ENCODE data around the gene DNMT1.

Gene DNMT1

GRCh38 chr19:10095948-10096614, 98.7 kb downstream of the DNMT1 start:
- peak overlapping the region; percentile 89 for H3K9ac ChIP-seq (ENCODE audit: low read depth, low read length, poor library complexity)
- H4K91ac ChIP-seq (ENCODE audit: low read depth, low read length, poor library complexity), result peak overlapping the region; percentile 89
- H3K4ac ChIP-seq (ENCODE audit: low read length), result no peak overlapping the region
- no peak overlapping the region for H3K27ac ChIP-seq (replicated peaks; ENCODE audit: low read length)
- peak overlapping the region; percentile 98 for H3K14ac ChIP-seq (ENCODE audit: low read length)
- peak; percentile 83 for DNase-seq (ENCODE audit: low spot score)
- H4K8ac ChIP-seq (ENCODE audit: low read depth, low read length), result peak overlapping the region; percentile 100
- peaks cover 0 to 3% of the 10 kb centered on the region in 2 donors for H3K4me1 ChIP-seq (ENCODE audit: control insufficient read depth in 2 of 2, insufficient read depth in 1 of 2, low read depth in 1 of 2, low read length in 2 of 2)
- H2BK5ac ChIP-seq (ENCODE audit: low read length), result no peak overlapping the region
- H2AFZ ChIP-seq (ENCODE audit: low read length), result peak overlapping the region; percentile 94
- H2BK12ac ChIP-seq (ENCODE audit: low read length), result peak overlapping the region; percentile 78
- H2AK5ac ChIP-seq (ENCODE audit: low read depth, low read length), result no peak overlapping the region
- H2BK120ac ChIP-seq (ENCODE audit: low read depth, low read length), result no peak overlapping the region
- peak overlapping the region; percentile 39 to 76 for H3K4me3 ChIP-seq (ENCODE audit: low read length in 2 of 2)
- no peaks in the 10 kb centered on the region for H3K36me3 ChIP-seq (replicated peaks in 1 of 2; ENCODE audit: control insufficient read depth in 2 of 2, insufficient read depth in 2 of 2, low read length in 2 of 2)
- H3K9me3 ChIP-seq (replicated peaks in 1 of 2; ENCODE audit: control insufficient read depth in 2 of 2, insufficient read depth in 1 of 2, low read depth in 1 of 2, low read length in 2 of 2), result peaks cover 5 to 7% of the 10 kb centered on the region in 2 donors
- peak overlapping the region; percentile 97 for H2BK15ac ChIP-seq (ENCODE audit: low read length)
- H3K23ac ChIP-seq (ENCODE audit: low read depth, low read length, poor library complexity), result peak overlapping the region; percentile 97
- H3K79me1 ChIP-seq (ENCODE audit: low read depth, low read length), result no peaks in the 10 kb centered on the region
- peak overlapping the region; percentile 99 for H3K18ac ChIP-seq (ENCODE audit: low read length)
- peak overlapping the region; percentile 68 for H3K4me2 ChIP-seq (ENCODE audit: insufficient read depth, low read length, poor library complexity, severe bottlenecking)
- peaks cover 0 to 25% (median 0%) of the 10 kb centered on the region in 3 experiments for H3K27me3 ChIP-seq (ENCODE audit: control insufficient read depth in 3 of 3, insufficient read depth in 3 of 3, low read depth in 1 of 3, low read length in 3 of 3)
- WGBS, 2 donors (ENCODE audit: extremely low coverage in 2 of 2, insufficient read length in 2 of 2, insufficient replicate concordance in 1 of 2), result no CpG with 5 or more reads among the region's 97 CpGs

- WGBS, 2 donors (ENCODE audit: extremely low coverage in 2 of 2, insufficient read length in 2 of 2, insufficient replicate concordance in 1 of 2), result no CpG with 5 or more reads among the region's 7 CpGs
- Histone ChIP-seq H3K4me3 (ENCODE audit: low read length in 2 of 2) (no peak overlapping the region), H3K27me3 (ENCODE audit: control insufficient read depth in 3 of 3, insufficient read depth in 3 of 3, low read depth in 1 of 3, low read length in 3 of 3) (peaks cover 0 to 25% (median 0%) of the 10 kb centered on the region in 3 experiments)
Measured at GRCh38 chr19:10095622-10095947, 99.2 kb downstream of the DNMT1 start.

GRCh38 chr19:10093295-10094186, 101.2 kb downstream of the DNMT1 start:
- H3K79me1 ChIP-seq (ENCODE audit: low read depth, low read length), result no peaks in the 10 kb centered on the region
- H3K36me3 ChIP-seq (replicated peaks in 1 of 2; ENCODE audit: control insufficient read depth in 2 of 2, insufficient read depth in 2 of 2, low read length in 2 of 2), result no peaks in the 10 kb centered on the region
- H2BK12ac ChIP-seq (ENCODE audit: low read length), result no peak overlapping the region
- DNase-seq (ENCODE audit: low spot score), result no peak
- H3K9ac ChIP-seq (ENCODE audit: low read depth, low read length, poor library complexity), result no peak overlapping the region
- no peak overlapping the region for H2BK15ac ChIP-seq (ENCODE audit: low read length)
- H3K9me3 ChIP-seq (replicated peaks in 1 of 2; ENCODE audit: control insufficient read depth in 2 of 2, insufficient read depth in 1 of 2, low read depth in 1 of 2, low read length in 2 of 2), result peaks cover 5 to 7% of the 10 kb centered on the region in 2 donors
- no peak overlapping the region for H3K4me2 ChIP-seq (ENCODE audit: insufficient read depth, low read length, poor library complexity, severe bottlenecking)
- H2BK5ac ChIP-seq (ENCODE audit: low read length), result no peak overlapping the region
- no peak overlapping the region for H3K23ac ChIP-seq (ENCODE audit: low read depth, low read length, poor library complexity)
- H3K4ac ChIP-seq (ENCODE audit: low read length), result no peak overlapping the region
- peak overlapping the region; percentile 87 for H2AK5ac ChIP-seq (ENCODE audit: low read depth, low read length)
- H4K8ac ChIP-seq (ENCODE audit: low read depth, low read length), result no peak overlapping the region
- no peak overlapping the region for H2AFZ ChIP-seq (ENCODE audit: low read length)
- no peak overlapping the region for H2BK120ac ChIP-seq (ENCODE audit: low read depth, low read length)
- no peak overlapping the region for H3K4me3 ChIP-seq (ENCODE audit: low read length in 2 of 2)
- H3K4me1 ChIP-seq (ENCODE audit: control insufficient read depth in 2 of 2, insufficient read depth in 1 of 2, low read depth in 1 of 2, low read length in 2 of 2), result peaks cover 0 to 3% of the 10 kb centered on the region in 2 donors
- WGBS, 2 donors (ENCODE audit: extremely low coverage in 2 of 2, insufficient read length in 2 of 2, insufficient replicate concordance in 1 of 2), result no CpG with 5 or more reads among the region's 22 CpGs
- H3K14ac ChIP-seq (ENCODE audit: low read length), result peak overlapping the region; percentile 5
- H3K27me3 ChIP-seq (ENCODE audit: control insufficient read depth in 3 of 3, insufficient read depth in 3 of 3, low read depth in 1 of 3, low read length in 3 of 3), result peaks cover 0 to 23% (median 0%) of the 10 kb centered on the region in 3 experiments
- H3K27ac ChIP-seq (replicated peaks; ENCODE audit: low read length), result no peak overlapping the region
- no peak overlapping the region for H4K91ac ChIP-seq (ENCODE audit: low read depth, low read length, poor library complexity)
- no peak overlapping the region for H3K18ac ChIP-seq (ENCODE audit: low read length)

More at GRCh38 chr19:10095622-10095947, 99.2 kb downstream of the DNMT1 start:
- Histone ChIP-seq H2BK12ac (ENCODE audit: low read length) (no peak overlapping the region), H2AK5ac (ENCODE audit: low read depth, low read length) (no peak overlapping the region), H2BK120ac (ENCODE audit: low read depth, low read length) (no peak overlapping the region), H3K9me3 (replicated peaks in 1 of 2; ENCODE audit: control insufficient read depth in 2 of 2, insufficient read depth in 1 of 2, low read depth in 1 of 2, low read length in 2 of 2) (peaks cover 5 to 7% of the 10 kb centered on the region in 2 donors), H3K4me1 (ENCODE audit: control insufficient read depth in 2 of 2, insufficient read depth in 1 of 2, low read depth in 1 of 2, low read length in 2 of 2) (peaks cover 0 to 3% of the 10 kb centered on the region in 2 donors), H3K14ac (ENCODE audit: low read length) (no peak overlapping the region), H2AFZ (ENCODE audit: low read length) (peak overlapping the region; percentile 93), H3K79me1 (ENCODE audit: low read depth, low read length) (no peaks in the 10 kb centered on the region), H3K23ac (ENCODE audit: low read depth, low read length, poor library complexity) (no peak overlapping the region), H3K9ac (ENCODE audit: low read depth, low read length, poor library complexity) (no peak overlapping the region), H2BK5ac (ENCODE audit: low read length) (no peak overlapping the region), H3K4ac (ENCODE audit: low read length) (no peak overlapping the region), H3K27ac (replicated peaks; ENCODE audit: low read length) (no peak overlapping the region), H4K8ac (ENCODE audit: low read depth, low read length) (no peak overlapping the region), H3K36me3 (replicated peaks in 1 of 2; ENCODE audit: control insufficient read depth in 2 of 2, insufficient read depth in 2 of 2, low read length in 2 of 2) (no peaks in the 10 kb centered on the region), H3K18ac (ENCODE audit: low read length) (no peak overlapping the region), H3K4me2 (ENCODE audit: insufficient read depth, low read length, poor library complexity, severe bottlenecking) (no peak overlapping the region), H2BK15ac (ENCODE audit: low read length) (no peak overlapping the region), H4K91ac (ENCODE audit: low read depth, low read length, poor library complexity) (no peak overlapping the region)
- DNase-seq (ENCODE audit: low spot score), result no peak

Data from neuronal stem cell (in vitro differentiated cells).